Brain microvascular endothelial cell (primary cell): ENCODE data around the gene RPL37.
A peak's percentile ranks its signal among the peaks of the same experiment; 100 is the strongest.

ENCODE experiments used
- DNase-seq: peaks from one replicate; pipeline ENCODE4 v3.0.0-alpha.2; 2020
- H3K27ac ChIP-seq: fragments of 250-450 bp; sonication (Bioruptor Pico); 2 replicates; pipeline ENCODE4 v1.5.1; 2020; ENCODE audit warnings: mild to moderate bottlenecking, moderate library complexity
- H3K27me3 ChIP-seq: fragments of 250-450 bp; sonication (Bioruptor Pico); replicated peaks from 2 replicates; pipeline ENCODE4 v1.5.1; 2020; ENCODE audit warnings: mild to moderate bottlenecking
- H3K36me3 ChIP-seq: fragments of 250-450 bp; sonication (Bioruptor Pico); replicated peaks from 2 replicates; pipeline ENCODE4 v1.5.1; 2020; ENCODE audit warnings: mild to moderate bottlenecking
- H3K4me3 ChIP-seq: 2 replicates; pipeline ENCODE4 v1.5.1; 2011; ENCODE audit warnings: low read depth, mild to moderate bottlenecking, control low read depth, low read length, moderate library complexity
- in situ Hi-C: cut with HindIII; loops from 2 replicates; pipeline ENCODE4 v1.10.0; 2017; ENCODE audit warnings: low sequenced_read_pairs, low pct_ligation_motif_present
- TF ChIP-seq, protein P1 (sequence below): IDR thresholded peaks from 2 replicates; pipeline ENCODE4 v1.5.1; 2011; ENCODE audit warnings: low read depth, mild to moderate bottlenecking, moderate library complexity, low read length, control low read depth, inconsistent platforms; ENCODE audit errors: missing control alignments

RPL37 gene

GRCh38 chr5:40853632-40854192 is 18.7 kb upstream of the RPL37 start:
- TF ChIP-seq, protein P1, sequence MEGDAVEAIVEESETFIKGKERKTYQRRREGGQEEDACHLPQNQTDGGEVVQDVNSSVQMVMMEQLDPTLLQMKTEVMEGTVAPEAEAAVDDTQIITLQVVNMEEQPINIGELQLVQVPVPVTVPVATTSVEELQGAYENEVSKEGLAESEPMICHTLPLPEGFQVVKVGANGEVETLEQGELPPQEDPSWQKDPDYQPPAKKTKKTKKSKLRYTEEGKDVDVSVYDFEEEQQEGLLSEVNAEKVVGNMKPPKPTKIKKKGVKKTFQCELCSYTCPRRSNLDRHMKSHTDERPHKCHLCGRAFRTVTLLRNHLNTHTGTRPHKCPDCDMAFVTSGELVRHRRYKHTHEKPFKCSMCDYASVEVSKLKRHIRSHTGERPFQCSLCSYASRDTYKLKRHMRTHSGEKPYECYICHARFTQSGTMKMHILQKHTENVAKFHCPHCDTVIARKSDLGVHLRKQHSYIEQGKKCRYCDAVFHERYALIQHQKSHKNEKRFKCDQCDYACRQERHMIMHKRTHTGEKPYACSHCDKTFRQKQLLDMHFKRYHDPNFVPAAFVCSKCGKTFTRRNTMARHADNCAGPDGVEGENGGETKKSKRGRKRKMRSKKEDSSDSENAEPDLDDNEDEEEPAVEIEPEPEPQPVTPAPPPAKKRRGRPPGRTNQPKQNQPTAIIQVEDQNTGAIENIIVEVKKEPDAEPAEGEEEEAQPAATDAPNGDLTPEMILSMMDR, result no peak
- Histone ChIP-seq H3K4me3 (no peak overlapping the region), H3K27ac (no peak overlapping the region), H3K27me3 (no peaks in the 10 kb centered on the region), H3K36me3 (no peaks in the 10 kb centered on the region)
- DNase-seq, result no peak
- in situ Hi-C loops, result no loop called here

DNA sequence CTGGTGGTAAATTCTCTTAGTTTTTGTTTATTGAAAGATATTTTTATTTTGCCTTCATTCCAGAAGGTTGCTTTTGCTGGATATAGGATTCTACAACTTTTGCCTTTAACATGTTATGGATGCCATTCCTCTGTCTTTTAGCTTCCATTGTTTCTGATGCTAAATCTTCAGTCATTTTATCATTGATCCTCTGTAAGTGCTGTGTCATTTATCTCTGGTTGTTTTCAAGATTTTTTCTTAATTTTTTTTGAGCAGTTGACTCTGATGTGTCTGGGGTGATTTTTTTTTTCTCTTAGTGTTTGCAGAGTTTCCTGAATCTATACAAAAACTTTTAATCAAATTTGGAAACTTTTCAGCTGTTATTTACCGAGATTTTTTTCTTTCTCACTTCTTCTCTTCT is 12.5 kb upstream of the RPL37 start:
- Histone ChIP-seq H3K4me3 (no peak overlapping the region), H3K36me3 (no peaks in the 10 kb centered on the region), H3K27me3 (no peaks in the 10 kb centered on the region), H3K27ac (no peak overlapping the region)
- in situ Hi-C loops, result no loop called here
- TF ChIP-seq, protein P1, result no peak
- DNase-seq, result no peak

DNA sequence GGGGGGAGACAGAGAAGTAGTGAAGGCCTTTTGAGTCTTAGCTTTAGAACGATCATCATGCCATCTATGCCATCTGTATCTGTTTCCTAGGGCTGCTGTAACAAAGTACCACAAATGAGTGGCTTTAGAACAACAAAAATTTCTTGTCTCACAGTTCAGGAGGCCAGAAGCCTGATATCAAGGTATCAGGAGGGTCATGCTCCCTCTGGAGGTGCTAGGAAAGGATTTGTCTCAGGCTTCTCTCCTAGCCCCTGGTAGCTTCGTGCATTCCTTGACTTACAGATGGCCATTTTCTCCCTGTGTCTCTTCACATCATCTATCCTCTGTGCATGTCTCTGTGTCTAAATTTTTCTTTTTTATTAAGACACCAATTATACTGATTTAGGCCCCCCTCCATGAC is 11.3 kb upstream of the RPL37 start:
- DNase-seq, result no peak
- no peak overlapping the region for H3K4me3 ChIP-seq
- no peaks in the 10 kb centered on the region for H3K27me3 ChIP-seq
- no peak overlapping the region for H3K27ac ChIP-seq
- H3K36me3 ChIP-seq, result no peaks in the 10 kb centered on the region
- in situ Hi-C loops, result no loop called here
- TF ChIP-seq, protein P1, result no peak

DNA sequence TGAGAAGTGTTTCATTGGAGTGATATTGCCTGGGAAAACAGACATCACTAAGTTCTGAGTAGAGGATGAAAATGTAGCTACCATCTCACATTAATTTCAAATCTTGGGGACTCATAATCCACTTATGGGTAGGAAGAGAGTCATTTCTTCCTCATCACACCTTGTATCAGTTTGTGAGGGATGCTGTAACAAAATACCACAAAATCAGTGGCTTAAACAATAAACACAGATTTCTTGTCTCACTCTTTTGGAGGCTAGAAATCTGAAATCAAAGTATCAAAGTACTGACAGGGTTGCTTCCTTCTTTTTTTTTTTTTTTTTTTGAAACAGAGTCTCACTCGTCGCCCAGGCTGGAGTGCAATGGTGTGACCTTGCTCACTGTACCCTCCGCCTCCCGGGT is 9.5 kb upstream of the RPL37 start:
- no peak overlapping the region for H3K27ac ChIP-seq
- H3K4me3 ChIP-seq, result no peak overlapping the region
- H3K36me3 ChIP-seq, result no peaks in the 10 kb centered on the region
- no peaks in the 10 kb centered on the region for H3K27me3 ChIP-seq
- in situ Hi-C loops, result no loop called here
- DNase-seq, result no peak
- TF ChIP-seq, protein P1, result no peak

DNA sequence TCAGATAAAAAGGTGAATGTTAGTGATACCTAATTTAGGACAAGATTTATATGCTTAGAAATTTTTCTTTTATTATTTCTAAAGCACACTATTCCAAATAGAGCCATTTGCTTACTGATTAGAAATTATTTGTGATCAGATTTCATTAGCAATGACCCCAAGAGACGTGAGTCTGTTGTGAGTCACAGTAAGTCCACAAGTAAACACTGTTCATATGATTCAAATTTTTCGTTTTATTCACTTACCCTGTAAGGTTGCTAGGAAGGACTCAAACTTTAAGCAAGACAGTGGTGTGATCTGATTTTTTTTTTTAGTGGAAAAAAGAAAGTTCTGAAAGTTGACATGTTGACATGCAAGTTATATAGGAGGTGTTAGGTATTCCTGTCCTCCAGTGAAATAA is 7.3 kb upstream of the RPL37 start:
- no peak overlapping the region for H3K27ac ChIP-seq
- no peaks in the 10 kb centered on the region for H3K36me3 ChIP-seq
- H3K4me3 ChIP-seq, result peak overlapping the region; percentile 53
- in situ Hi-C loops, result no loop called here
- DNase-seq, result no peak
- TF ChIP-seq, protein P1, result no peak
- no peaks in the 10 kb centered on the region for H3K27me3 ChIP-seq

DNA sequence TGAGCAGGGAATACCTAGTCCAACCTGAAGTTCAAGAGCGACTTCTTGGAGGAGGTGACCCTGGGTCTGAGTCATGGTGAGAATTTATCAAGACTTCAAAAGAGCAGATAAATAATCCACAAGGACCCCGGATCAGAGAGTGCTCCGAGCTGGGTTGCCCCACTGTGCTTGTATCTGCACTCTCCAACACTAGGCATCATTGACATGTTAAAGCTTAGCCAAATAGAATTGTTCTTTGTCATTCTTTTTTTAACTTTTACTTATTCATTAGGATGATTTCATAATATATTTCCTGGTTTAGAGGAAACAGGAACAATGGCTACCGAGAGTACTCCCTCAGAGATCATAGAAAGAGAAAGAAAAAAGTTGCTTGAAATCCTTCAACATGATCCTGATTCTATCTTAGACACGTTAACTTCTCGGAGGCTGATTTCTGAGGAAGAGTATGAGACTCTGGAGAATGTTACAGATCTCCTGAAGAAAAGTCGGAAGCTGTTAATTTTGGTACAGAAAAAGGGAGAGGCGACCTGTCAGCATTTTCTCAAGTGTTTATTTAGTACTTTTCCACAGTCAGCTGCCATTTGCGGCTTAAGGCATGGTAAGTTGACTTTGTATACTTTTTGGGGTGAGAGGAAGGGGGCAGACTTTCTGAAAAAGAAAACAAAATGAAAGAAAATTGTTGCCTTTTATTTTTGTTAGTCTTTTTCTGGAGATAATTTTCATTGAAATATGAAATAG is 6.2 kb upstream of the RPL37 start, which contains the start of gene CARD6:
Gene CARD6, plus strand, starts transcription at position 300 of the 738 bp plus-strand sequence. Its CDS starts 16 bp downstream, at position 316.
- in situ Hi-C loops, result no loop called here
- Histone ChIP-seq H3K27ac (peak within 1 kb of the TSS; percentile 77), H3K4me3 (peak within 1 kb of the TSS; percentile 53)

More for the DNA sequence above, 6.2 kb upstream of the RPL37 start, which contains the start of gene CARD6:
- TF ChIP-seq, protein P1, result no peak
- no peaks in the 10 kb centered on the region for H3K36me3 ChIP-seq
- DNase-seq, result no peak
- H3K27me3 ChIP-seq, result no peaks in the 10 kb centered on the region
